ENCODE data around the gene MMP27.
A peak's percentile ranks its signal among the peaks of the same experiment; 100 is the strongest.
"Not testable (repeated sequence)": the region's sequence is repeated elsewhere in the genome, so short reads cannot be mapped to it uniquely, and the experiment has no call there.

MMP27 gene

DNA sequence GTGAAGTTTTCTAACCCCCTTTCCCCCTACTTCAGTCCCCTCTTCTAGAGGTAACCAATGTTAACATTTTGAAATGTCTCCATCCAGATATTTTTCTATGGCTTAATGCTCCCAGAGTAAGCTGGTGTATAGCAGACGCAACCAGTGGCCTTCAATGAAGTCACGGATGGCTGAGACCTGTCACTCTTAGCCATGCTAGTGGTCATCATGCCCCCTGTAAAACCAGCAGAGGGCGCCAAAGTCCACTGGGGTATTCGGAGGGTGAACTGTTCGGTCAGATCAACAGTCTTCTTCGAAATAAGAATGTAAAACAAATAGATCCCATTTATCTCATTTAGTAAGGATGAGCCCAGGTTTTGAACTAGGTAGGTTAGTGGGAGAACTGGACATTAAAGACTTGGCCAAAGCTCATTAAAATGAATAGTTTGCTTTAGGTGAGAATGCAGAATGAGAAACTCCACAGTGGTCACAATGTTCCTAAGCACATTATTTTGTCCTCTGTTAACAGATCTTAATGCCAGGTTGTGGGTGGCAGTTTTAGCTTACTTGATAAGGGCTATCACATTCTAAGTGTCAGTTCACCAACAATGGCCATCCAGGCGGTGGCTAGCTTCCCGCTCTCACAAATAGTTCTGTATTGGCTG, 27.8 kb upstream of the MMP27 start:
- no peaks in the 10 kb centered on the region for H3K79me2 ChIP-seq (ENCODE audit: low read length)
- H3K9me3 ChIP-seq (replicated peaks; ENCODE audit: insufficient read depth, low read length), result no peaks in the 10 kb centered on the region
- H3K27me3 ChIP-seq (replicated peaks; ENCODE audit: insufficient read depth, low read length), result no peaks in the 10 kb centered on the region
- H3K4me2 ChIP-seq (ENCODE audit: low read depth, low read length), result no peak overlapping the region
- H3K27ac ChIP-seq (ENCODE audit: low read length), result no peak overlapping the region
- no peaks in the 10 kb centered on the region for H3K9me2 ChIP-seq (replicated peaks; ENCODE audit: insufficient read depth, low read length)
- no peak overlapping the region for H3K4me3 ChIP-seq (ENCODE audit: low read length)
- no peaks in the 10 kb centered on the region for H4K20me1 ChIP-seq (ENCODE audit: insufficient read depth, low read length)
- no peak overlapping the region for H2AFZ ChIP-seq (ENCODE audit: low read length)
- H3K9ac ChIP-seq (ENCODE audit: low read length), result no peak overlapping the region
- H3F3A ChIP-seq (ENCODE audit: insufficient read depth, low read length), result no peaks in the 10 kb centered on the region
- no peaks in the 10 kb centered on the region for H3K4me1 ChIP-seq (ENCODE audit: low read length)
- DNase-seq, result peak; percentile 61
- TF ChIP-seq, protein P1, sequence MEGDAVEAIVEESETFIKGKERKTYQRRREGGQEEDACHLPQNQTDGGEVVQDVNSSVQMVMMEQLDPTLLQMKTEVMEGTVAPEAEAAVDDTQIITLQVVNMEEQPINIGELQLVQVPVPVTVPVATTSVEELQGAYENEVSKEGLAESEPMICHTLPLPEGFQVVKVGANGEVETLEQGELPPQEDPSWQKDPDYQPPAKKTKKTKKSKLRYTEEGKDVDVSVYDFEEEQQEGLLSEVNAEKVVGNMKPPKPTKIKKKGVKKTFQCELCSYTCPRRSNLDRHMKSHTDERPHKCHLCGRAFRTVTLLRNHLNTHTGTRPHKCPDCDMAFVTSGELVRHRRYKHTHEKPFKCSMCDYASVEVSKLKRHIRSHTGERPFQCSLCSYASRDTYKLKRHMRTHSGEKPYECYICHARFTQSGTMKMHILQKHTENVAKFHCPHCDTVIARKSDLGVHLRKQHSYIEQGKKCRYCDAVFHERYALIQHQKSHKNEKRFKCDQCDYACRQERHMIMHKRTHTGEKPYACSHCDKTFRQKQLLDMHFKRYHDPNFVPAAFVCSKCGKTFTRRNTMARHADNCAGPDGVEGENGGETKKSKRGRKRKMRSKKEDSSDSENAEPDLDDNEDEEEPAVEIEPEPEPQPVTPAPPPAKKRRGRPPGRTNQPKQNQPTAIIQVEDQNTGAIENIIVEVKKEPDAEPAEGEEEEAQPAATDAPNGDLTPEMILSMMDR (IDR thresholded peaks at IDR 0.05; ENCODE audit: low read length), result peak; percentile 89
- no peak for TF ChIP-seq EZH2 (optimal IDR thresholded peaks at IDR 0.05; ENCODE audit: low read depth, low read length)
- H3K36me3 ChIP-seq (replicated peaks; ENCODE audit: insufficient read depth, low read length), result no peaks in the 10 kb centered on the region

DNA sequence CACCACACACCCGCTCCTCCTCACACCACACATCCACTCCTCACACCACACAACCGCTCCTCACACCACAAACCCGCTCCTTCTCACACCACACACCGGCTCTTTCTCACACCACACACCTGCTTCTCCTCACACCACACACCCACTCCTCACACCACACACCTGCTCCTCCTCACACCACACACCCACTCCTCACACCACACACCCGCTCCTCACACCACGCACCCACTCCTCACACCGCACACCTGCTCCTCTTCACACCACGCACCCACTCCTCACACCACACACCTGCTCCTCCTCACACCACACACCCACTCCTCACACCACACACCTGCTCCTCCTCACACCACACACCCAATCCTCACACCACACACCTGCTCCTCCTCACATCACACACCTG, 25.4 kb upstream of the MMP27 start:
- H3K4me1 ChIP-seq (ENCODE audit: low read length); H3K9me2 ChIP-seq (replicated peaks; ENCODE audit: insufficient read depth, low read length); H3K9me3 ChIP-seq (replicated peaks; ENCODE audit: insufficient read depth, low read length); H3K36me3 ChIP-seq (replicated peaks; ENCODE audit: insufficient read depth, low read length); H3K27me3 ChIP-seq (replicated peaks; ENCODE audit: insufficient read depth, low read length); H3K79me2 ChIP-seq (ENCODE audit: low read length); H3F3A ChIP-seq (ENCODE audit: insufficient read depth, low read length); H3K27ac ChIP-seq (ENCODE audit: low read length); DNase-seq; H3K9ac ChIP-seq (ENCODE audit: low read length); H3K4me3 ChIP-seq (ENCODE audit: low read length); H3K4me2 ChIP-seq (ENCODE audit: low read depth, low read length); H2AFZ ChIP-seq (ENCODE audit: low read length); H4K20me1 ChIP-seq (ENCODE audit: insufficient read depth, low read length): not testable (repeated sequence)

DNA sequence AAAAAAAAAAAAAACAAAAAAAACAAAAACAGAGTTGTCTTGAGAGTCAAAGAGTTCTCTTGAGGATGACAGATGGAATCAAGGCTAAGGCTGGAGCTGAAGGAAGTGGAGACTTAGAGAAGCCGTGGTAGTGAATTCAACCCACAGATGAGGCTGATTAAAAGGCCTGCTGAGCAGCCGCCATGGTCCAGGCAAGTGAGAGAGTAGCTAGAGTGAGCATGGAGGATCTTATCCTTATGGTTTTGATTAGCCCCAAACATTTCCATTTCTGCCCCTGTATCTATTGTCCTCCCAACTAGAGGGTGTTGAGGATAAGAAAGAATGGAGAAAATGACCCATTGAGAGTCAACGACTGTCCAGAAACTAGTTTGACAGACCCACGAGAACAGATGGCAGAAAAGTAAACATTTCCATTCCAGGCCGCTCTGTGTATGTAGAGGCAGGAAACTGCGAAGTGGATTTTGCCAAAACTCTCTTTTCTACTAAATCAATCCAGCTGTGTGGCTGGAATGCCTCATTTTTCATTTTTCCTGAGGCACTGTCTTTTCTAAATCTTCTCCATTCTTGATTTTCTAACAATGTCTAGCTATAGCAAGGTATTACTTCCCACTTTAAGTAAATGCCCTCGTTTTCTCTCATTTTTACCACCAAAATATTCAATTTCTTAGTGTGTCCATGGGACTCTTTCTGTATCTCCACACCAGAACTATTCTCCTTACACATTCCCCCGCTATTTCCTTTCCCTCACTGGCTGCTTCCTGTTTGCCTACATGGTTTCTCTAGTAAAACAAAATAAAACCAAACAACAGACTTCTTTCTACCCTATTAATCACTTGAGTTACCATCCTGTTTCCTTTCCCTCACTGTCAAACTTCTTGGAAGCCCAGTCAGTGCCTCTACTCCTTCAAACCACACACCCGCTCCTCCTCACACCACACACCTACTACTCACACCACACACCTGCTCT, 24.6 kb upstream of the MMP27 start:
- Histone ChIP-seq H3K27ac (ENCODE audit: low read length) (no peak overlapping the region), H3K9me3 (replicated peaks; ENCODE audit: insufficient read depth, low read length) (no peaks in the 10 kb centered on the region), H3K4me3 (ENCODE audit: low read length) (no peak overlapping the region), H3F3A (ENCODE audit: insufficient read depth, low read length) (no peaks in the 10 kb centered on the region), H3K4me2 (ENCODE audit: low read depth, low read length) (no peak overlapping the region), H4K20me1 (ENCODE audit: insufficient read depth, low read length) (no peaks in the 10 kb centered on the region), H3K79me2 (ENCODE audit: low read length) (no peaks in the 10 kb centered on the region), H3K9ac (ENCODE audit: low read length) (no peak overlapping the region), H3K27me3 (replicated peaks; ENCODE audit: insufficient read depth, low read length) (no peaks in the 10 kb centered on the region), H3K4me1 (ENCODE audit: low read length) (no peaks in the 10 kb centered on the region), H3K36me3 (replicated peaks; ENCODE audit: insufficient read depth, low read length) (no peaks in the 10 kb centered on the region), H3K9me2 (replicated peaks; ENCODE audit: insufficient read depth, low read length) (no peaks in the 10 kb centered on the region), H2AFZ (ENCODE audit: low read length) (no peak overlapping the region)
- TF ChIP-seq EZH2phosphoT487 (IDR thresholded peaks at IDR 0.05; ENCODE audit: low read length), result no peak
- TF ChIP-seq EZH2 (optimal IDR thresholded peaks at IDR 0.05; ENCODE audit: low read depth, low read length), result no peak
- TF ChIP-seq, protein P1 (IDR thresholded peaks at IDR 0.05; ENCODE audit: low read length), result no peak
- DNase-seq, result no peak

DNA sequence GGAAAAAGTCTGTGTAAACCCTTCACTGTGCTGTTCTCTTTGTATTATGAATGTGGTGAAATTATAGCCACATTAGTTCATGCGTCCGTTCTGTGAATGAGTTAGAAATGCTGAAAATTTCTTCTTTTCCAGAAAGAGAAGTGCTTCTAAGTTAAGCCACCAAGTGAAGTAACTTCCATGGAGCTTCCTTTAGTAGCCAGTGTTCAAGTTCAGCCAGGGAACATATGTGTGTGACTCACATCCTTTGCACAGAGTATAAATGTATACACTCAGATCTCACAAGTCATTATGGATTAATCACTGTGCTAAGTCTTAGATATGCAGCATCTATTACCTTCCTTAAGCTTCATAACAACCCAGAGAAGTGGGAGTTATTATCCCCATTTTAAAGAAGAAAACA, 22.3 kb upstream of the MMP27 start:
- TF ChIP-seq EZH2 (optimal IDR thresholded peaks at IDR 0.05; ENCODE audit: low read depth, low read length) (no peak), EZH2phosphoT487 (IDR thresholded peaks at IDR 0.05; ENCODE audit: low read length) (no peak)
- TF ChIP-seq, protein P1 (IDR thresholded peaks at IDR 0.05; ENCODE audit: low read length), result no peak
- H3K79me2 ChIP-seq (ENCODE audit: low read length), result no peaks in the 10 kb centered on the region
- H2AFZ ChIP-seq (ENCODE audit: low read length), result no peak overlapping the region
- H3K36me3 ChIP-seq (replicated peaks; ENCODE audit: insufficient read depth, low read length), result no peaks in the 10 kb centered on the region
- no peak overlapping the region for H3K27ac ChIP-seq (ENCODE audit: low read length)
- H3K4me1 ChIP-seq (ENCODE audit: low read length), result no peaks in the 10 kb centered on the region
- H3K9me3 ChIP-seq (replicated peaks; ENCODE audit: insufficient read depth, low read length), result no peaks in the 10 kb centered on the region
- no peaks in the 10 kb centered on the region for H3K27me3 ChIP-seq (replicated peaks; ENCODE audit: insufficient read depth, low read length)
- no peaks in the 10 kb centered on the region for H4K20me1 ChIP-seq (ENCODE audit: insufficient read depth, low read length)
- no peak overlapping the region for H3K9ac ChIP-seq (ENCODE audit: low read length)
- no peak for DNase-seq
- no peaks in the 10 kb centered on the region for H3K9me2 ChIP-seq (replicated peaks; ENCODE audit: insufficient read depth, low read length)
- no peak overlapping the region for H3K4me3 ChIP-seq (ENCODE audit: low read length)
- no peak overlapping the region for H3K4me2 ChIP-seq (ENCODE audit: low read depth, low read length)
- H3F3A ChIP-seq (ENCODE audit: insufficient read depth, low read length), result no peaks in the 10 kb centered on the region

Data from MM.1S (cell line).